Measurements from ENCODE around the gene L2HGDH.

DNA sequence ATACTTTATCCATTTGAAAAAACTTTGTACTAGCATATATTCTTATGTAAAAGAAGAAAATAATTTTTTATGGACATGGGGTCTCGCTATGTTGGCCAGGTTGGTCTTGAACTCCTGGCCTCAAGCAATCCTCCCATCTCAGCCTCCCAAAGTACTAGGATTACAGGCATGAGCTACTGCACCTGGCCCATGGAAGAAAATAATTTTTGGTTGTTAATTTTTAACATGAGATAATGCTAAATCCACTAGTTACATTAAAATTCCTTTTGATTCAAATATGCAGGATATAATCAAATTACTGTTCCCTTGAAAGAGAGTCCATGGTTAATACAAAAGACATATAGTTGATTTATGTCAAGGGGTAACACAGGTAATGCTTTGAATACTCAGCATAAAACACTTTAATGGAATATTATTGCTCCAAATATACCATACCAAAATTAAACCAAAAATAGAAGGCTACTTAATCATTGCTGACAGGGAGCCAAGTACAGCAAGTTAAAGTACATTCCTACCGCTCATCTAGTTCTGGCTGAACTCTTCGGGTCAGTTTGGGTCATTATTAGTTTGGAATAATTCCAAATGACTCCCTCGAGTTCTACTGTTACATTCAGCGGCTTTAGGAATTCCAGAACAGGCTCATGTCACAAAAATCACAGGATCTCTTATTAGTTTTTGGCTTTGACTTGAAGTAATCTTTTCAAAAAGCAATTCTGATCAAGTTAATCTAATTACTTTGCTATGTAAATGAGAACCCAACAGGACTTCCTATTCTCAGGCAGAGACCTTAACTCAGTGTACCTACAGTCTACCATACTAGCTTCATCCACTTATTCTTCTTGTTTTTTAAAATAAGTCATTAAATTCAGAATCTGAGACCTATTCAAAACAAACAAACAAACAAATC is 86.7 kb downstream of the L2HGDH start:
- TF ChIP-seq NRF1 (IDR thresholded peaks at IDR 0.05; ENCODE audit: low read depth, low read length) (no peak), FOSL2 (IDR thresholded peaks at IDR 0.05; ENCODE audit: borderline replicate concordance, low read depth) (peak; percentile 23; the same call in 1 of the 2 replicates), GATA2 (CRISPR knock-in tag; IDR thresholded peaks at IDR 0.05) (no peak), TAF1 (IDR thresholded peaks at IDR 0.05; ENCODE audit: borderline replicate concordance, low read depth, low read length) (no peak), CHD2 (IDR thresholded peaks at IDR 0.05; ENCODE audit: low read length, partially characterized antibody) (no peak), FOXJ3 (CRISPR knock-in tag; IDR thresholded peaks at IDR 0.05) (no peak), MAX (IDR thresholded peaks at IDR 0.05; ENCODE audit: low read depth) (0 out of 2 replicates have a peak, but pooled peaks have one; percentile 31)
- TF ChIP-seq, protein P1, sequence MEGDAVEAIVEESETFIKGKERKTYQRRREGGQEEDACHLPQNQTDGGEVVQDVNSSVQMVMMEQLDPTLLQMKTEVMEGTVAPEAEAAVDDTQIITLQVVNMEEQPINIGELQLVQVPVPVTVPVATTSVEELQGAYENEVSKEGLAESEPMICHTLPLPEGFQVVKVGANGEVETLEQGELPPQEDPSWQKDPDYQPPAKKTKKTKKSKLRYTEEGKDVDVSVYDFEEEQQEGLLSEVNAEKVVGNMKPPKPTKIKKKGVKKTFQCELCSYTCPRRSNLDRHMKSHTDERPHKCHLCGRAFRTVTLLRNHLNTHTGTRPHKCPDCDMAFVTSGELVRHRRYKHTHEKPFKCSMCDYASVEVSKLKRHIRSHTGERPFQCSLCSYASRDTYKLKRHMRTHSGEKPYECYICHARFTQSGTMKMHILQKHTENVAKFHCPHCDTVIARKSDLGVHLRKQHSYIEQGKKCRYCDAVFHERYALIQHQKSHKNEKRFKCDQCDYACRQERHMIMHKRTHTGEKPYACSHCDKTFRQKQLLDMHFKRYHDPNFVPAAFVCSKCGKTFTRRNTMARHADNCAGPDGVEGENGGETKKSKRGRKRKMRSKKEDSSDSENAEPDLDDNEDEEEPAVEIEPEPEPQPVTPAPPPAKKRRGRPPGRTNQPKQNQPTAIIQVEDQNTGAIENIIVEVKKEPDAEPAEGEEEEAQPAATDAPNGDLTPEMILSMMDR (IDR thresholded peaks at IDR 0.05): no peak
- TF ChIP-seq, protein P2, sequence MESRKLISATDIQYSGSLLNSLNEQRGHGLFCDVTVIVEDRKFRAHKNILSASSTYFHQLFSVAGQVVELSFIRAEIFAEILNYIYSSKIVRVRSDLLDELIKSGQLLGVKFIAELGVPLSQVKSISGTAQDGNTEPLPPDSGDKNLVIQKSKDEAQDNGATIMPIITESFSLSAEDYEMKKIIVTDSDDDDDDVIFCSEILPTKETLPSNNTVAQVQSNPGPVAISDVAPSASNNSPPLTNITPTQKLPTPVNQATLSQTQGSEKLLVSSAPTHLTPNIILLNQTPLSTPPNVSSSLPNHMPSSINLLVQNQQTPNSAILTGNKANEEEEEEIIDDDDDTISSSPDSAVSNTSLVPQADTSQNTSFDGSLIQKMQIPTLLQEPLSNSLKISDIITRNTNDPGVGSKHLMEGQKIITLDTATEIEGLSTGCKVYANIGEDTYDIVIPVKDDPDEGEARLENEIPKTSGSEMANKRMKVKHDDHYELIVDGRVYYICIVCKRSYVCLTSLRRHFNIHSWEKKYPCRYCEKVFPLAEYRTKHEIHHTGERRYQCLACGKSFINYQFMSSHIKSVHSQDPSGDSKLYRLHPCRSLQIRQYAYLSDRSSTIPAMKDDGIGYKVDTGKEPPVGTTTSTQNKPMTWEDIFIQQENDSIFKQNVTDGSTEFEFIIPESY (IDR thresholded peaks at IDR 0.05; ENCODE audit: borderline replicate concordance, low read depth): no peak
